Neutrophil (primary cell): ENCODE measurements around the gene SLC10A7.

Source experiments
- H3K27ac ChIP-seq: fragments of 200-600 bp; sonication (generic); 2 replicates; pipeline ENCODE4 v1.5.1; 2016; ENCODE audit warnings: mild to moderate bottlenecking, moderate library complexity
- H3K27me3 ChIP-seq: fragments of 200-600 bp; sonication (generic); 2 replicates; pipeline ENCODE4 v1.6.0; 2016; ENCODE audit warnings: mild to moderate bottlenecking
- H3K36me3 ChIP-seq: fragments of 200-600 bp; sonication (generic); 2 replicates; pipeline ENCODE4 v1.5.1; 2017
- H3K4me1 ChIP-seq, 2 experiments: fragments of 200-600 bp in 1 of 2; sonication (generic) in 1 of 2; 1 replicate in 1 of 2; 2 replicates in 1 of 2; pipeline versions ENCODE4 v1.5.1 to v1.6.1; 2013 to 2016; ENCODE audit warnings: low read depth in 1 of 2, low read length in 1 of 2, mild to moderate bottlenecking in 1 of 2, moderate library complexity in 1 of 2; ENCODE audit not compliant: control insufficient read depth in 1 of 2, insufficient read depth in 1 of 2
- H3K4me3 ChIP-seq, 2 experiments: fragments of 200-600 bp in 1 of 2; sonication (generic) in 1 of 2; 1 replicate in 1 of 2; 2 replicates in 1 of 2; pipeline ENCODE4 v1.5.1; 2013 to 2016; ENCODE audit warnings: low read depth in 1 of 2, low read length in 1 of 2, mild to moderate bottlenecking in 1 of 2, moderate library complexity in 1 of 2
- H3K9me3 ChIP-seq: fragments of 200-600 bp; sonication (generic); 2 replicates; pipeline ENCODE4 v1.5.1; 2016
- CTCF ChIP-seq: fragments of 200-600 bp; sonication (generic); IDR thresholded peaks from 2 replicates; pipeline ENCODE4 v1.5.1; 2016; ENCODE audit warnings: antibody characterized with exemption

The SLC10A7 gene

GRCh38 chr4:146294776-146295175 lies 227.0 kb downstream of the SLC10A7 start:
- Histone ChIP-seq H3K9me3 (no peaks in the 10 kb centered on the region), H3K4me3 (no peak overlapping the region), H3K27ac (no peak overlapping the region), H3K27me3 (no peaks in the 10 kb centered on the region), H3K36me3 (no peaks in the 10 kb centered on the region), H3K4me1 (no peaks in the 10 kb centered on the region)
- no peak for TF ChIP-seq CTCF

GRCh38 chr4:146292508-146292907 lies 229.2 kb downstream of the SLC10A7 start:
- H3K4me1 ChIP-seq: peaks cover 13 to 18% of the 10 kb centered on the region in 2 experiments
- no peaks in the 10 kb centered on the region for H3K9me3 ChIP-seq
- no peak for TF ChIP-seq CTCF
- H3K36me3 ChIP-seq: no peaks in the 10 kb centered on the region
- no peak overlapping the region for H3K4me3 ChIP-seq
- H3K27ac ChIP-seq: no peak overlapping the region
- H3K27me3 ChIP-seq: no peaks in the 10 kb centered on the region

GRCh38 chr4:146291313-146291712 lies 230.4 kb downstream of the SLC10A7 start:
- H3K4me3 ChIP-seq: no peak overlapping the region
- no peaks in the 10 kb centered on the region for H3K27me3 ChIP-seq
- no peaks in the 10 kb centered on the region for H3K36me3 ChIP-seq
- no peaks in the 10 kb centered on the region for H3K9me3 ChIP-seq
- peaks cover 16 to 22% of the 10 kb centered on the region in 2 experiments for H3K4me1 ChIP-seq
- H3K27ac ChIP-seq: no peak overlapping the region
- TF ChIP-seq CTCF: no peak

- Histone ChIP-seq H3K27me3 (no peaks in the 10 kb centered on the region), H3K27ac (peak overlapping the region; percentile 75), H3K9me3 (no peaks in the 10 kb centered on the region), H3K4me1 (peaks cover 16 to 22% of the 10 kb centered on the region in 2 experiments), H3K4me3 (no peak overlapping the region), H3K36me3 (no peaks in the 10 kb centered on the region)
- TF ChIP-seq CTCF: no peak
Observed at GRCh38 chr4:146288193-146288592, 233.5 kb downstream of the SLC10A7 start.

- no peak overlapping the region for H3K27ac ChIP-seq
- no peaks in the 10 kb centered on the region for H3K9me3 ChIP-seq
- H3K36me3 ChIP-seq: no peaks in the 10 kb centered on the region
- H3K27me3 ChIP-seq: no peaks in the 10 kb centered on the region
- TF ChIP-seq CTCF: no peak
- H3K4me3 ChIP-seq: no peak overlapping the region
- peaks cover 16 to 22% of the 10 kb centered on the region in 2 experiments for H3K4me1 ChIP-seq
Observed at GRCh38 chr4:146285037-146285436, 236.7 kb downstream of the SLC10A7 start.
